WI38 (cell line): ENCODE measurements around the gene UBA3.

Experiments used
- H3K4me3 ChIP-seq: 2 replicates; pipeline ENCODE4 v1.5.1; 2011; ENCODE audit warnings: low read depth, mild to moderate bottlenecking, control low read depth, low read length
- CTCF ChIP-seq: IDR thresholded peaks from 2 replicates; pipeline ENCODE4 v1.5.1; 2012; ENCODE audit warnings: low read depth, mild to moderate bottlenecking, control low read depth, low read length

The UBA3 gene

GRCh38 chr3:69103123-69103522, 23.0 kb upstream of the UBA3 start:
- TF ChIP-seq CTCF = no peak
- no peak overlapping the region for H3K4me3 ChIP-seq

GRCh38 chr3:69102384-69102783, 22.2 kb upstream of the UBA3 start:
- TF ChIP-seq CTCF = no peak
- H3K4me3 ChIP-seq = no peak overlapping the region

- no peak overlapping the region for H3K4me3 ChIP-seq
- TF ChIP-seq CTCF = no peak
Observed at GRCh38 chr3:69099576-69099975, 19.4 kb upstream of the UBA3 start.

GRCh38 chr3:69097407-69098086, 17.4 kb upstream of the UBA3 start:
- no peak for TF ChIP-seq CTCF
- H3K4me3 ChIP-seq = no peak overlapping the region

- TF ChIP-seq CTCF = no peak
- no peak overlapping the region for H3K4me3 ChIP-seq
Observed at GRCh38 chr3:69096299-69096698, 16.1 kb upstream of the UBA3 start.

- H3K4me3 ChIP-seq = no peak overlapping the region
- no peak for TF ChIP-seq CTCF
Observed at GRCh38 chr3:69095636-69096035, 15.5 kb upstream of the UBA3 start.

- no peak overlapping the region for H3K4me3 ChIP-seq
- TF ChIP-seq CTCF = no peak
Observed at GRCh38 chr3:69094467-69095205, 14.5 kb upstream of the UBA3 start.
